Suprapubic skin (tissue), 4 donors: ENCODE measurements around the gene DAB2. TPM values are rescaled to one million over a fixed set of nuclear protein-coding genes. Genes with fewer than 3 reads are reported as not detected.

ENCODE experiments used
- DNase-seq, 2 donors: peaks; one replicate each; pipeline ENCODE4 v3.0.0-alpha.2; 2019; ENCODE audit warnings: low spot score in 2 of 2
- H3K27ac ChIP-seq: fragments of 200-600 bp; sonication (generic); one replicate; pipeline ENCODE4 v1.5.1; 2019
- H3K27me3 ChIP-seq: fragments of 200-600 bp; sonication (generic); one replicate; pipeline ENCODE4 v1.5.1; 2019
- H3K36me3 ChIP-seq: fragments of 200-600 bp; sonication (generic); one replicate; pipeline ENCODE4 v1.5.1; 2019
- H3K4me1 ChIP-seq: fragments of 200-600 bp; sonication (generic); one replicate; pipeline ENCODE4 v1.5.1; 2019
- H3K4me3 ChIP-seq: fragments of 200-600 bp; sonication (generic); one replicate; pipeline ENCODE4 v1.5.1; 2019; ENCODE audit warnings: mild to moderate bottlenecking
- H3K9me3 ChIP-seq: fragments of 200-600 bp; sonication (generic); one replicate; pipeline ENCODE4 v1.5.1; 2019
- EP300 ChIP-seq: sonication (generic); formaldehyde crosslinking; IDR thresholded peaks from one replicate; pipeline ENCODE4 v1.6.1; 2017; ENCODE audit warnings: antibody characterized with exemption
- POLR2A ChIP-seq, 2 donors: fragments of 450-650 bp; IDR thresholded peaks; one replicate each; pipeline ENCODE4 v1.6.1; 2017; ENCODE audit warnings: antibody characterized with exemption in 2 of 2, mild to moderate bottlenecking in 2 of 2, moderate library complexity in 2 of 2
- POLR2AphosphoS5 ChIP-seq, 3 donors: sonication (generic); formaldehyde crosslinking; IDR thresholded peaks; one replicate each; pipeline ENCODE4 v1.6.1; 2017; ENCODE audit warnings: antibody characterized with exemption in 3 of 3
- WGBS: methylation state at CpG from one replicate; pipeline ENCODE4 v1.1.5; 2018; 5-methylcytosine and 5-hydroxymethylcytosine counted together
- total RNA-seq, 4 donors: library from RNA; depleted of rRNA; stranded (reverse); fragments of >200 nt; gene quantifications; one replicate each; pipeline ENCODE4 v1.1.0, GENCODE V29; 2016
- TF ChIP-seq, protein P1 (sequence below), 2 donors: fragments of 200-600 bp in 1 of 2; fragments of 450-650 bp in 1 of 2; sonication (generic) in 1 of 2; IDR thresholded peaks; one replicate each; pipeline ENCODE4 v1.5.1; 2016 to 2019; ENCODE audit warnings: antibody characterized with exemption in 2 of 2, mild to moderate bottlenecking in 1 of 2, moderate library complexity in 1 of 2

Gene DAB2
- total RNA-seq, 4 donors from 2014 or later: 7.1 to 30.6 (median 11.7) TPM

DNA sequence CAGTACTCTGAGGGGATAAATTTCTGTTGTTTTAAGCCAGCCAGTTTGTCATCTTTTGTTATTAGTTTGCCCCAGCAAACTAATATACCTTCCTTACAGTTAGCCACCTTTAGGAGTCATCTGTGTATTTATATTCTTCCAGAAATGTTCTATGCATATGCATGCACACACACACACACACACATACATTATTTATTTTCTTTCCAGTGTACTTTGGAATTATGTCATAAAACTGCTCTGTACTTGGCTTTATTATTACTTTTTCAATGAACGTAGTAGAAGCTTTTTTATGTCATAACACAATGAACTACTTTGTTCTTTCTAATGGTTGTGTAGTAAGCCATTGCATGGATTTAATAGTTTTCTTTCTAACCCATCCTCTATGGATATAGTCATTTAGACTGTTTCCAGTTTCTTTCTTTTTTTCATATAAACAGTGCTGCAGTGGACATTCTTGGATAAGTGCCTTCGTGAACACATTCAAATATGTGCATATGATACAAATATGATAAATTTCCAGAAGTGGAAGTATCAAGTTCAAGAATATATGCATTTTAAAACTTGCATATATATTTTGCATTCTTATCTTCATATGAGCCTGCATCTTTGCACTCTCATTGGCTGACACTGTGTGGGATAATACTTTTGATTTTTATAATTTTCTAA lies 26.6 kb upstream of the DAB2 start:
- DNase-seq: no peak
- Histone ChIP-seq H3K4me3 (no peak overlapping the region), H3K27ac (no peak overlapping the region), H3K36me3 (no peaks in the 10 kb centered on the region), H3K4me1 (no peaks in the 10 kb centered on the region), H3K9me3 (no peaks in the 10 kb centered on the region), H3K27me3 (no peaks in the 10 kb centered on the region)
- no peak for TF ChIP-seq POLR2A (IDR thresholded peaks at IDR 0.05)
- no peak for TF ChIP-seq POLR2AphosphoS5 (IDR thresholded peaks at IDR 0.05)
- TF ChIP-seq, protein P1, sequence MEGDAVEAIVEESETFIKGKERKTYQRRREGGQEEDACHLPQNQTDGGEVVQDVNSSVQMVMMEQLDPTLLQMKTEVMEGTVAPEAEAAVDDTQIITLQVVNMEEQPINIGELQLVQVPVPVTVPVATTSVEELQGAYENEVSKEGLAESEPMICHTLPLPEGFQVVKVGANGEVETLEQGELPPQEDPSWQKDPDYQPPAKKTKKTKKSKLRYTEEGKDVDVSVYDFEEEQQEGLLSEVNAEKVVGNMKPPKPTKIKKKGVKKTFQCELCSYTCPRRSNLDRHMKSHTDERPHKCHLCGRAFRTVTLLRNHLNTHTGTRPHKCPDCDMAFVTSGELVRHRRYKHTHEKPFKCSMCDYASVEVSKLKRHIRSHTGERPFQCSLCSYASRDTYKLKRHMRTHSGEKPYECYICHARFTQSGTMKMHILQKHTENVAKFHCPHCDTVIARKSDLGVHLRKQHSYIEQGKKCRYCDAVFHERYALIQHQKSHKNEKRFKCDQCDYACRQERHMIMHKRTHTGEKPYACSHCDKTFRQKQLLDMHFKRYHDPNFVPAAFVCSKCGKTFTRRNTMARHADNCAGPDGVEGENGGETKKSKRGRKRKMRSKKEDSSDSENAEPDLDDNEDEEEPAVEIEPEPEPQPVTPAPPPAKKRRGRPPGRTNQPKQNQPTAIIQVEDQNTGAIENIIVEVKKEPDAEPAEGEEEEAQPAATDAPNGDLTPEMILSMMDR (IDR thresholded peaks at IDR 0.05): no peak
- TF ChIP-seq EP300: no peak
- WGBS: 61% methylated on average over 2 of the region's 2 CpGs

DNA sequence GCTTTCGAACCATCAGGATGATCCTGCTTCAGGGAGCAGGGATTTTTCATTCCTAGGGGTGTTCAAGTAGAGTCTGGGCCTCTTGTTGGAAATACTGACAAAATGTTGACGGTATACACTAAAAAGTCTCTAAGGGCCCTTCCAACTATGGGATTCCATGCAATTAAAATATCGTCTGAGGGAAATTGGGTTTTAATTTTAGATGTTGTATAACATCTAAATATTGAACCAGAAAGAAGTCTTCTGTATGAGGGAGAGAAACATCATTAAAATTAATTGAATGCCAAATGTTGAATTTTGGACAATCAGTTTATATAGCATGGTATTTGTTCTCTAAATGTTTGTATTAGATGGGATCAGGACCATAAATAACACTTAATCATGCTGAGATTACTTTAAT lies 25.7 kb upstream of the DAB2 start:
- H3K36me3 ChIP-seq: no peaks in the 10 kb centered on the region
- 89% methylated on average over 3 of the region's 3 CpGs for WGBS
- no peak for DNase-seq
- no peaks in the 10 kb centered on the region for H3K9me3 ChIP-seq
- no peaks in the 10 kb centered on the region for H3K4me1 ChIP-seq
- no peak for TF ChIP-seq POLR2A (IDR thresholded peaks at IDR 0.05)
- TF ChIP-seq, protein P1 (IDR thresholded peaks at IDR 0.05): no peak
- TF ChIP-seq POLR2AphosphoS5 (IDR thresholded peaks at IDR 0.05): no peak
- no peak for TF ChIP-seq EP300
- H3K27me3 ChIP-seq: no peaks in the 10 kb centered on the region
- H3K27ac ChIP-seq: no peak overlapping the region
- H3K4me3 ChIP-seq: no peak overlapping the region

DNA sequence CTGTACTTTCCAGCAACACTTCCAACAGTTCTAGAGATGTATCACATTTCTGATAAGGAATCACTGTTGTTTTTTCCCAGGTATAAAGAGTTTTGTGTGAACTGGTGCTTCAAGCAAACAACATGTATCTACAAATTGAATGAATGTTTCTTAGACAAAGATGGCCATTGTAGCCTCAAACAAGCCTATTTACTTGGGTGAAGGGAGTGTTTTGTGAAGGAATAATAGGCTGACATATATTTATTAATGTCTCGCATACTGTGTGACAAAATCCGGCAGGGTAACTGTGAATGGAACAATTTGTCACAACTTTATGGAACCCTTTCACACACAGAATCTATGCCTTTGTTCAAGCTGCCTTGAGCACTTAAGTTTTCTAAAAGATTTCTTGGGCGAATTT lies 24.8 kb upstream of the DAB2 start:
- DNase-seq: no peak
- WGBS: 50% methylated on average over 3 of the region's 3 CpGs
- Histone ChIP-seq H3K9me3 (no peaks in the 10 kb centered on the region), H3K27me3 (no peaks in the 10 kb centered on the region), H3K4me3 (no peak overlapping the region), H3K4me1 (no peaks in the 10 kb centered on the region), H3K36me3 (no peaks in the 10 kb centered on the region), H3K27ac (no peak overlapping the region)
- TF ChIP-seq POLR2A (IDR thresholded peaks at IDR 0.05) (no peak), EP300 (no peak), POLR2AphosphoS5 (IDR thresholded peaks at IDR 0.05) (no peak)
- TF ChIP-seq, protein P1 (IDR thresholded peaks at IDR 0.05): no peak

DNA sequence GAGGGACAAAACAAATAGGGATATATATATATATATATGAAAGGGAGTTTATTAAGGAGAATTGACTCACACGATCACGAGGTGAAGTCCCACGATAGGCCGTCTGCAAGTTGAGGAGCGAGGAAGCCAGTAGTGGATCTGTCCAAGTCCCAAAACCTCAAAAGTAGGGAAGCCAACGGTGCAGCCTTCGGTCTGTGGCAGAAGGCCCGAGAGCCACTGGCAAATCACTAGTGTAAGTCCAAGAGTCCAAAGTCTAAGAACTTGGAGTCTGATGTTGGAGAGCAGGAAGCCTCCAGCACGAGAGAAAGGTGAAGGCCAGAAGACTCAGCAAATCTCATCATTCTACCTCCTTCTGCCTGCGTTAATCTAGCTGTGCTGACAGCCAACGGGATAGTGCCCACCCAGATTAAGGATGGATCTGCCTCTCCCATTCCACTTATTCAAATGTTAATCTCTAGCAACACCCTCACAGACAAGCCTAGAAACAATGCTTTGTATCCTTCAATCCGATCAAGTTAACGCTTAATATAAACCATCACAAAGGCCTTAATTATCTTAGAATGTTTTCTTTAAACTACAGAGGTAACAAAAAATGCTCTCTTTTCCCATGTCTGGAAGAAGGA lies 23.8 kb upstream of the DAB2 start:
- 93% methylated on average over 13 of the region's 13 CpGs for WGBS
- no peak for DNase-seq
- no peak for TF ChIP-seq EP300
- TF ChIP-seq, protein P1 (IDR thresholded peaks at IDR 0.05): no peak
- TF ChIP-seq POLR2A (IDR thresholded peaks at IDR 0.05): no peak
- Histone ChIP-seq H3K9me3 (no peaks in the 10 kb centered on the region), H3K4me3 (no peak overlapping the region), H3K27ac (no peak overlapping the region), H3K36me3 (no peaks in the 10 kb centered on the region), H3K4me1 (no peaks in the 10 kb centered on the region), H3K27me3 (no peaks in the 10 kb centered on the region)

DNA sequence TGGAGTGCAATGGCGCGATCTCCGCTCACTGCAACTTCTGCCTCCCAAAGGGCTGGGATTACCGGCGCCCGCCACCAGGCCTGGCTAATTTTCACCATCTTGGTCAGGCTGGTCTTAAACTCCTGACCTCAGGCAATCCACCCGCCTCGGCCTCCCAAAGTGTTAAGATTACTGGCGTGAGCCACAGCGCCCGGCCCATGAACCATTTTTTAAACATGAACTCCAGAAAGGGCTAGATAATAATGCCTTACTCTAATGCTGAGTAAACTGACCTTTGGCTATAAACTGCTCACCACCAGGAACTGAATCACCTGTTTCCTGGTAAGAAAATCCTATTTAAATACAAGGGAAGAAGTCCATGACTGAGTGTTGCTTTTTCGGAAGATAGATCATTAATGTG lies 23.2 kb upstream of the DAB2 start:
- Histone ChIP-seq H3K4me3 (no peak overlapping the region), H3K36me3 (no peaks in the 10 kb centered on the region), H3K27ac (no peak overlapping the region), H3K4me1 (no peaks in the 10 kb centered on the region), H3K9me3 (no peaks in the 10 kb centered on the region), H3K27me3 (no peaks in the 10 kb centered on the region)
- DNase-seq: no peak
- TF ChIP-seq, protein P1 (IDR thresholded peaks at IDR 0.05): no peak
- TF ChIP-seq POLR2A (IDR thresholded peaks at IDR 0.05): no peak
- TF ChIP-seq POLR2AphosphoS5 (IDR thresholded peaks at IDR 0.05): no peak
- TF ChIP-seq EP300: no peak
- WGBS: 95% methylated on average over 12 of the region's 12 CpGs
